Lower leg skin (tissue), 3 donors: ENCODE data around the gene CDR2.

Source experiments
- CTCF ChIP-seq, 3 donors: fragments of 450-650 bp; IDR thresholded peaks; one replicate each; pipeline ENCODE4 v1.5.1; 2016; ENCODE audit warnings: antibody characterized with exemption in 3 of 3, mild to moderate bottlenecking in 3 of 3, moderate library complexity in 2 of 3
- POLR2A ChIP-seq, 2 donors: fragments of 450-650 bp; IDR thresholded peaks; one replicate each; pipeline ENCODE4 v1.6.1; 2016 to 2017; ENCODE audit warnings: antibody characterized with exemption in 2 of 2, mild to moderate bottlenecking in 1 of 2, moderate library complexity in 1 of 2

- no peak for TF ChIP-seq CTCF (IDR thresholded peaks at IDR 0.05)
- no peak for TF ChIP-seq POLR2A (IDR thresholded peaks at IDR 0.05)
These were observed 46.2 kb downstream of the CDR2 start for GRCh38 chr16:22328081-22328725.
